ENCODE measurements around the gene HES1.
"Not testable (repeated sequence)": the region's sequence is repeated elsewhere in the genome, so short reads cannot be mapped to it uniquely, and the experiment has no call there.

HES1 gene

GRCh38 chr3:194141415-194142155 lies 5.6 kb downstream of the HES1 start:
- DNase-seq = peak; percentile 37 to 51

GRCh38 chr3:194142156-194142910 lies 6.4 kb downstream of the HES1 start:
- no peak for DNase-seq

- no peak for DNase-seq
These were observed 9.8 kb downstream of the HES1 start for GRCh38 chr3:194145702-194146101.

- DNase-seq = no peak
These were observed 11.7 kb downstream of the HES1 start for GRCh38 chr3:194147679-194148078.

GRCh38 chr3:194148383-194148782 lies 12.4 kb downstream of the HES1 start:
- DNase-seq = no peak

- no peak for DNase-seq
These were observed 14.4 kb downstream of the HES1 start for GRCh38 chr3:194150252-194150934.

GRCh38 chr3:194150935-194151302 lies 15.0 kb downstream of the HES1 start:
- DNase-seq = not testable (repeated sequence)

GRCh38 chr3:194154346-194154745 lies 18.4 kb downstream of the HES1 start:
- DNase-seq = no peak

- no peak for DNase-seq
These were observed 20.1 kb downstream of the HES1 start for GRCh38 chr3:194156095-194156494.

GRCh38 chr3:194158942-194159439 lies 23.0 kb downstream of the HES1 start:
- DNase-seq = no peak

- DNase-seq = no peak
These were observed 24.2 kb downstream of the HES1 start for GRCh38 chr3:194160158-194160557.

- no peak for DNase-seq
These were observed 25.4 kb downstream of the HES1 start for GRCh38 chr3:194161131-194162045.

- no peak for DNase-seq
These were observed 26.2 kb downstream of the HES1 start for GRCh38 chr3:194162070-194162678.

- no peak for DNase-seq
These were observed 27.1 kb downstream of the HES1 start for GRCh38 chr3:194162817-194163584.

- no peak for DNase-seq
These were observed 27.7 kb downstream of the HES1 start for GRCh38 chr3:194163697-194164096.

GRCh38 chr3:194164861-194165260 lies 28.9 kb downstream of the HES1 start:
- no peak for DNase-seq

GRCh38 chr3:194165271-194166018 lies 29.5 kb downstream of the HES1 start:
- no peak for DNase-seq

GRCh38 chr3:194166682-194167479 lies 30.9 kb downstream of the HES1 start:
- DNase-seq = no peak

GRCh38 chr3:194167480-194168282 lies 31.7 kb downstream of the HES1 start:
- peak in 1 of 2 donors; percentile 51 for DNase-seq
